Esophagus muscularis mucosa (tissue), 3 donors: ENCODE results near the gene LGALS14.

Experiments used
- CTCF ChIP-seq, 3 experiments: fragments of 200-600 bp in 2 of 3; fragments of 450-650 bp in 1 of 3; sonication (generic) in 2 of 3; IDR thresholded peaks; one replicate each; pipeline ENCODE4 v1.5.1; 2017 to 2019; ENCODE audit warnings: antibody characterized with exemption in 3 of 3, mild to moderate bottlenecking in 2 of 3, moderate library complexity in 1 of 3
- POLR2AphosphoS5 ChIP-seq, 2 donors: sonication (generic); formaldehyde crosslinking; IDR thresholded peaks; one replicate each; pipeline ENCODE4 v1.6.1; 2017; ENCODE audit warnings: antibody characterized with exemption in 2 of 2

- TF ChIP-seq CTCF (IDR thresholded peaks at IDR 0.05) (no peak), POLR2AphosphoS5 (IDR thresholded peaks at IDR 0.05) (no peak)
Measured at GRCh38 chr19:39709026-39709872, 5.0 kb downstream of the LGALS14 start.
